Transverse colon (tissue), 4 donors: ENCODE data around the gene PCDH17.

Experiments used
- POLR2A ChIP-seq: fragments of 450-650 bp; IDR thresholded peaks from one replicate; pipeline ENCODE4 v1.6.1; 2016; ENCODE audit warnings: antibody characterized with exemption, mild to moderate bottlenecking, moderate library complexity
- POLR2AphosphoS5 ChIP-seq, 3 donors: sonication (generic); formaldehyde crosslinking; IDR thresholded peaks; one replicate each; pipeline ENCODE4 v1.6.1; 2016; ENCODE audit warnings: antibody characterized with exemption in 3 of 3
- TF ChIP-seq, protein P1 (sequence below), 5 experiments: fragments of 200-600 bp in 3 of 5; fragments of 450-650 bp in 2 of 5; sonication (generic) in 3 of 5; IDR thresholded peaks; 1 replicate in 2 of 5; 2 replicates in 3 of 5; pipeline ENCODE4 v1.5.1; 2016 to 2017; ENCODE audit warnings: antibody characterized with exemption in 5 of 5, inconsistent platforms in 3 of 5, mild to moderate bottlenecking in 2 of 5, moderate library complexity in 1 of 5

DNA sequence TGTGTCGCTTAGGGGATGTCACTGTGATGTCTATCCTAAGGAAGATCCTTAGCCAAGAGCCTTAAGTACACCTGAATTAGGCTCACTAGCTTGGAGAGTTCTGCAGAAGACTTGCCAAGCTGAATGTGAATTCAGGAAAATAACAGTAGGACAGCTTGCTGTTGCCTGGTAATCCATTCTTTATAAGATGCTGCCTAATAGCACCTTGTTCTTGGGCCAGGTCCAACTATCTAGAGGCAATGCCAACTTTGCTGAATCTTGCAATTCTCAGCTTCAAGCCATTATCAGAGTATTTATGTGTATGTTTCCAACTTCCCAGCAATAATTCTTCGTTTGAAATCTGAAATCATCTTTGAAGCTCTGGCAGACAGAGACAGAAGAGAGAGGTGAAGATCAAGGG lies 102.8 kb downstream of the PCDH17 start:
- TF ChIP-seq, protein P1, sequence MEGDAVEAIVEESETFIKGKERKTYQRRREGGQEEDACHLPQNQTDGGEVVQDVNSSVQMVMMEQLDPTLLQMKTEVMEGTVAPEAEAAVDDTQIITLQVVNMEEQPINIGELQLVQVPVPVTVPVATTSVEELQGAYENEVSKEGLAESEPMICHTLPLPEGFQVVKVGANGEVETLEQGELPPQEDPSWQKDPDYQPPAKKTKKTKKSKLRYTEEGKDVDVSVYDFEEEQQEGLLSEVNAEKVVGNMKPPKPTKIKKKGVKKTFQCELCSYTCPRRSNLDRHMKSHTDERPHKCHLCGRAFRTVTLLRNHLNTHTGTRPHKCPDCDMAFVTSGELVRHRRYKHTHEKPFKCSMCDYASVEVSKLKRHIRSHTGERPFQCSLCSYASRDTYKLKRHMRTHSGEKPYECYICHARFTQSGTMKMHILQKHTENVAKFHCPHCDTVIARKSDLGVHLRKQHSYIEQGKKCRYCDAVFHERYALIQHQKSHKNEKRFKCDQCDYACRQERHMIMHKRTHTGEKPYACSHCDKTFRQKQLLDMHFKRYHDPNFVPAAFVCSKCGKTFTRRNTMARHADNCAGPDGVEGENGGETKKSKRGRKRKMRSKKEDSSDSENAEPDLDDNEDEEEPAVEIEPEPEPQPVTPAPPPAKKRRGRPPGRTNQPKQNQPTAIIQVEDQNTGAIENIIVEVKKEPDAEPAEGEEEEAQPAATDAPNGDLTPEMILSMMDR (IDR thresholded peaks at IDR 0.05), result no peak
- TF ChIP-seq POLR2A (no peak), POLR2AphosphoS5 (IDR thresholded peaks at IDR 0.05) (no peak)
